GM18909 (cell line): ENCODE measurements around the gene ZFPL1.
"Not testable (repeated sequence)": the region's sequence is repeated elsewhere in the genome, so short reads cannot be mapped to it uniquely, and the experiment has no call there.

Experiments used
- ATAC-seq: cut with Tn5 transposase; IDR thresholded peaks from one replicate; pipeline ENCODE4 v1.9.1; 2021; ENCODE audit warnings: mild to moderate bottlenecking; ENCODE audit not compliant: unreplicated experiment, poor library complexity

The ZFPL1 gene

DNA sequence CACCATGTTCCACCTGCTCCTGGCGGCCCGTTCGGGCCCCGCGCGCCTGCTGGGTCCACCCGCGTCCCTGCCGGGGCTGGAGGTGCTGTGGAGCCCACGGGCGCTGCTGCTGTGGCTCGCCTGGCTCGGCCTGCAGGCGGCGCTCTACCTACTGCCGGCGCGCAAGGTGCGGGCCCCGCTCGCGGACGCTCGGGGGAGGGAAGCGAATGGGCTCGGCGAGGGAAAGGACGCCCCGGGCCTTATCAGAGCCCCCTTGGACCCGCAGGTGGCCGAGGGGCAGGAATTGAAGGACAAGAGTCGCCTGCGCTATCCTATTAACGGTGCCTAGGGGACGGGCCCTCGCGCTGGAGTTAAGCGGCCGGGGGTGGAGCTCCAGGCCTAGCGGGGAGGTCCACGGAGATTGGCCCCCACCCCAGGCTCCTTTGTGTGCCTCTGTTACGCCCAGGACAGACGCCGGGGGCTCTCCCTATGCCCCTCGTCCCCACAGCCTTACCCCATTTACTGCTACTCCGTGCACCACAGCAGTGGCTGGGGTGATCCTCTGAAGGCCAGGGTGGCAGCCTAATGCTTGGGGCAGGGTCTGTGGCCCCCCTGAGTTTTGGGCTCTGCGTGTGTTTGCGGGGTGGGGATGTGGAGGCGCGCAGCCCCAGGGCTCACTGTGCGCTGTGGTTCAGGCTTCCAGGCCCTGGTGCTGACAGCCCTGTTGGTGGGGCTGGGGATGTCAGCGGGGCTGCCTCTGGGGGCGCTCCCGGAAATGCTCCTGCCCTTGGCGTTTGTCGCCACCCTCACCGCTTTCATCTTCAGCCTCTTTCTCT, 28.7 kb downstream of the ZFPL1 start:
- no peak for ATAC-seq

DNA sequence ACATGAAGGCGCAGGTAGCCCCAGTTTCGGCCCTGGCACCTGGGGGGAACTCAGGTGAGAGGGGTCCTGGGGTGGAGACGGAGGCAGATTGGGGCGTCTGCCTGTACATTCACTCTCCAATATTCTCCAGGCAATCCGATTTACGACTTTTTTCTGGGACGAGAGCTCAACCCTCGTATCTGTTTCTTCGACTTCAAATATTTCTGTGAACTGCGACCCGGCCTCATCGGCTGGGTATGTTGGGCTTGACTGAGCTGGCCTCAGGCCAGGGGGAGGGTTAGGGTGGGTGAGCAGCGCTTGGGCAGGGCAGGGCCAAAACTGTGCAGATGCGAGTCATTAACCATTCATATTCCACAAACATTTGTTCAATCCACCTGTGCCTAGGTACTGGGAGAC, 29.3 kb downstream of the ZFPL1 start:
- no peak for ATAC-seq

DNA sequence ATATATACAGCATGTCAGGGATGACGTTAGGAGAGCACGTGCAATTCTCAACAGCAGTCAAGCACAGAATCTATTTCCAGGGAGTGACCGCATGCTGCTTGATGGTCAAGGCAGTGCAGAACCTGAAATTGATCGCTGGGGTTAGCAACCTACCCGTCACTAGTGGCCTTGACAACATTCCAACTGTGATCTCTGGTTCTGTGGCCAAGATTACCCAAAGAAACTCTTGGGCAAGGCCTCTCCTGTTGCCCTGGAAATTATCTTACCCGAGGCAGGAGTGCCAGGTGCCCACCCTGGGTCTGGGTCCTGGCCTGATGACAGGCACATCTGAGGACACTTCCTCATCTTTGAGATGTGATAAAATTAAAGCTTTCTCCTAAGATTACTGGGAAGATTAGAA, 29.8 kb downstream of the ZFPL1 start:
- ATAC-seq: no peak

DNA sequence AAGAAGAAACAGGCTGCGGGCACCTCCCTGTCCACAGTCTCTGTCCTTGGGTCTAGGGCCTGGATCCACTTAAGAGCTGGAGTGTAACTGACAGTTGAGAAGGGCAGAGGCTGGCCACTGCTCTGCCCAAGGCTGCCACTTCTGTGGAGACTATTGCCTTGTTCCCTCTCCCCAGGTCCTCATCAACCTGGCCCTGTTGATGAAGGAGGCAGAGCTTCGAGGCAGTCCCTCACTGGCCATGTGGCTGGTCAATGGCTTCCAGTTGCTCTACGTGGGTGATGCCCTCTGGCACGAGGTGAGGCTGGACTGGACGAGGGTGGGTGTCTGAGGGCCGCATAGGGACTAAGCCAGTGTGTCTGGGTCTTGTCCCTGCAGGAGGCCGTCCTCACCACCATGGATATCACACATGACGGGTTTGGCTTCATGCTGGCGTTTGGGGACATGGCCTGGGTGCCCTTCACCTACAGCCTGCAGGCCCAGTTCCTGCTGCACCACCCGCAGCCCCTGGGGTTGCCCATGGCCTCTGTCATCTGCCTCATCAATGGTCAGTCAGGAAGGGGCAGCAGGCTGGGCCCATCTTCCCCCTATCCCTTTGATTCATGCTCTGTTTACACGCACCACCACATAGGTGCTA, 30.6 kb downstream of the ZFPL1 start:
- no peak for ATAC-seq

DNA sequence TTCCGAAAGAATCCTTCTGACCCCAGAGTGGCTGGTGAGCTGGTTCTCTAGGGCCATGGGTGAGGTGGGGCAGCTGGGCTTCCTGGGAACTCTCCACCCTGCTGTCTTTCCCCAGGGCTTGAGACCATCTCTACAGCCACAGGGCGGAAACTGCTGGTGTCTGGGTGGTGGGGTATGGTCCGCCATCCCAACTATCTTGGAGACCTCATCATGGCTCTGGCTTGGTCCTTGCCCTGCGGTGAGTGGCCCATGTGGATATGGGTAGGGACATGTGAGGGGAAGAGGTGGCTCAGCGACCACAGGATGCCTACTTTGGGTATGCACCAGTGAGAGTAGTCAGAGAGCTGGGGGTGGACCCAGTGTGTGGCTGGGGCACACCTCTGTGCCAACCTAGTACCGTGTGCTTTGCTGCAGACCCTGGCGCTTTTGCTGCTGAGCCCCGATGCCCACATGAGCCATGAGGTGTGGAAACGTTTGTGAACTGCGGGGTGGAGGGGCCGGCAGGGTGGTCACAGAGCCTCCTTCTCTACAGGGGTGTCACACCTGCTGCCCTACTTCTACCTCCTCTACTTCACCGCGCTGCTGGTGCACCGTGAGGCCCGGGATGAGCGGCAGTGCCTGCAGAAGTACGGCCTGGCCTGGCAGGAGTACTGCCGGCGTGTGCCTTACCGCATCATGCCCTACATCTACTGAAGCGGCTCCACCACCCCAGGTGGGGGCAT, 31.5 kb downstream of the ZFPL1 start:
- ATAC-seq: no peak

DNA sequence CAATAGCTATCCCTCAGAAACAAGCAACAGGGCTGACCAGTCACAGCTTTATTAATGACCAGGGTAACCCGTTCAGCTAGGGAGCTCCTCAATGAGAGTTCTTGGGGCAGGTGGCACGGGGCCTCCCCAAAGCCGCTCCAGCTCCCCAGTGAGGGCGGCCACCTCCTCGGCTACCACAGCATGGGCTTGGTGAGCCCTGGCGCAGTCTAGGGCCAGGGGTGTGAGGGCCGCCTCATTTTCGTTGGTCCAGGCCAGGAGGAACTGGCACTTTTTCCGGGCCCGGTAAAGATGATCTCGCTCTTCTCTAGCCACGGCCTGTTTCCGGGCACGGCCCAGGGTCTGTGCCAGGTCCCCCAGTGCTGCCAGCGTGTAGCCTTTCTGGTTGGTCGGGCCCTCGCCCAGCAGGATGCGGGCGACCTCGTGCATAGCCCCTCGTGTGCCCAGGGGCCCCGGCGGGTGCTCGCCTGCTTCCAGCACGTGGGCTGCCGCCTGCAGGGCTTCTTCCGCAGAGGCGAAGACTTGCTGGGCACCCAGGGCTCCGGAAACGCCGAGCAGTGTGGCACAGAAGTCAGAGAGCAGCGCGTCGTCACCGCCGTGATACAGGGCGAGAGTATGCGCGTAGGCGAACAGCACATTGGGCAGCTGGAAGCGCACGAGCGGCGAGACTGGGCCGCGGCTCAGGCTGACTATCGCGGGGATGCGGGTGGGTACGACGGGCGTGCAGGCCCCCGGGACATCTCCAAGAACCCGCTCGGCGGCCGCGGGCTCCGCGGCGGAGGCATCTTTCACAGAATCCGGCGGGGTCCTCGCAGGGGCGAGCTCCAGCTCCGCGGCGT, 32.6 kb downstream of the ZFPL1 start:
- no peak for ATAC-seq

DNA sequence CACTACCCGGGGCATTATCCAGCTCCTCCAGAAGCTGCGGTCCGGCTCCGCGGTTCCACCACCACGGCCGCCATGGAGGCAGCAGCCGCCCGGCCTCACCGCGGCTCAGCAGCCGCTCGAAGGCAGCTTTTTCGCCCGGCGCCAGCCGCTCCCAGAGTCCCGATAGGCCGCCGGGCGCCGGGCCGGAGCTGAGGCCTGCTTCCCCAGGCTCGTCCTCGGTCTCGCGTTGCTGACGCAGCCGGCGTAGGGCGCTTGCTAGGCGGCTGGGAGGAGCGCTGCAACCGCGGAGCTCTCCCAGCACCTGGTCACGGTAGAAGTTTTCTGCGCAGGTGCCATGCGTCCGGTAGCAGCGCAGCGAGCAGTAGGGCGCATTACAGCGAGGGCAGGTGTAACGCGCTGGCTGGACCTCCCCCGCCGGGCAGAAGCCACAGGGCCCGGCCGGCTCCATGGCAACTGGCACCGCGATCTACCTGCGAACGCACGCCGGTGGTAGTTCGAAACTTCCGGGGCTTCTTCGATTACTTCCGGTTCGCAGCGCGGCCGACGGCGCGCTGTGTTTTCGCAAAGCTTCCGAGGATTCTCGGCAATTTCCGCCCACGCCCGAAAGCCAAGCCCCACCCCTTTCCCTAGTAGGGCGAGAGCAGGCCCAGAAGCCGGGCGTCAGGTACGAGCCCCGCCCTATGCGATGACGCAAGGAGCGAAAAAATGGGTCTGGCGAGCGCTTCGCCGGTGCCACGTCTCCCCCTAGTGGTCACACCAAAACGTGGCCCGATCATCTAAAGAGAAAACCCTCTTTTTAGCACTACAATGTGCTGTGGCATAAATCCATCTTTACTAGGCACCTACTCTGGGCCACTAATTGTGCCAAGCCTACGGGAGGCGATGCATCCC, 33.4 kb downstream of the ZFPL1 start, which contains the start of gene ZNHIT2:
Gene ZNHIT2, minus strand, starts transcription at position 496 of the 891 bp plus-strand sequence. Its CDS starts 48 bp downstream, at position 448.
- ATAC-seq: peak; percentile 72

DNA sequence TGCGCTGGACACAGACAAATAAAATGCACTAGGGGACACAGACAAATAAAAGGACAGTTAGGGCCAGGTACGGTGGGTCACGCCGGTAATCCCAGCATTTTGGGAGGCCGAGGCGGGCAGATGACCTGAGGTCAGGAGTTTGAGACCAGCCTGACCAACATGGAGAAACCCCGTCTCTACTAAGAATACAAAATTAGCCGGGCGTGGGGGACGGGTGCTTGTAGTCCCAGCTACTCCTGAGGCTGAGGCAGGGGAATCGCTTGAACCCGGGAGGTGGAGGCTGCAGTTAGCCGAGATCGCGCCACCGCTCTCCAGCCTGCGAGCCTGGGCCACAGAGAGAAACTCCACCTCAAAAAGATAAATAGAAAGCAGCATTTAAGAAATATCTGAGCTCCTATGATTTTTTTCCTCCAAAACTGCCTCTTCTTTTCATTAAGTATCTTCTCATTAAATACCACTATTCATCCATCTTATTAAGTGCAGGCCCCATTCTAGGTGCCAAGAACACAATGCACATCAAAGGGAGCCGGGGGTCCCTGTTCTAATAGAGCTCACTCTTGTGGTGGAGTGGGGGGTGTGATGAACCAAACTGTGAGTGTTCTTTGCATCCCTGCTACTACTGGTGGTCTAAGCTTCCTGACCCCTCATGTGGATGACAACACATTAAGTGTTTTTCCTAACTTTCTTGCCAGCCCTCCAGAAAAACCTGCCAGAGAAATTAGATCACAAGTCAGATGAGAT, 34.2 kb downstream of the ZFPL1 start:
- no peak for ATAC-seq

DNA sequence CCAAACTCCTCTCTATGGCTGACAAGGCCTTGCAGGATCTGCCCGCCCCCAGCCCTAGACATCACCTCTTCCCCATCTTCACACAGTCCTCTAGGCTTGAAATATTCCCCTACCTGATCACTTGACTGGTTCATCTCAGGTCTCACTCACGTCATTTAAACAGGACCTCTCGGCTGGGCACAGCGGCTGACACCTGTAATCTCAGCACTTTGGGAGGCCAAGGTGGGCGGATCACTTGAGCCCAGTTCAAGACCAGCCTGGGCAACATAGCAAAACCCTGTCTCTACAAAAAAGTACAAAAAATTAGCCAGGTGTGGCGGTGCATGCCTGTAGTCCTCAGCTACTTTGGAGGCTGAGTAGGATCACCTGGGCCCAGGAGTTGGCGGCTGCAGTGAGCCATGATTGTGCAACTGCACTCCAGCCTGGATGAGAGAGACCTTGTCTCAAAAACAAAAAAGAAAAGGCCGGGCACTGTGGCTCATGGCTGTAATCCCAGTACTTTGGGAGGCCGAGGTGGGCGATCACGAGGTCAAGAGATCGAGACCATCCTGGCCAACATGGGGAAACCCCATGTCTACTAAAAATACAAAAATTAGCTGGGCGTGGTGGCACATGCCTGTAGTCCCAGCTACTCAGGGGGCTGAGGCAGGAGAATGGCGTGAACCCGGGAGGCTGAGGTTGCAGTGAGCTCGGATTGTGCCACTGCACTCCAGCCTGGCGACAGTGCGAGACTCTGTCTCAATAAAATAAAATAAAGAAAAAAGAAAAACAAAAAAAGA, 35.1 kb downstream of the ZFPL1 start:
- ATAC-seq: not testable (repeated sequence)

DNA sequence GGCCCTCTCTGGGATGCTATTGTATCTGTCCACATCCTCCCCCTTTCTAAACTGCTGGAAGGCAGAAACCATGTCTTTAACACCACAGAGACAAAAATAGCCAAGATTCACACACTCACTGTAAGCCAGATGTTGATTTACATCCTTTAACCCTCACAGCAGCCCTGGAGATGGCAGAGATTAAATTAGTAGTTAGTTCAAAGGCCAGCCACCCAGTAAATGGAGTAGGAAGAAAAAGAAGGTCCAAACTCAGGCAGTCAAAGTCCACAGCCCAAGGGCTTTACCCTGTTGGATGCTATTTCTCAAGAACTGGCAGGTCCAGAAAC, 35.6 kb downstream of the ZFPL1 start:
- no peak for ATAC-seq

DNA sequence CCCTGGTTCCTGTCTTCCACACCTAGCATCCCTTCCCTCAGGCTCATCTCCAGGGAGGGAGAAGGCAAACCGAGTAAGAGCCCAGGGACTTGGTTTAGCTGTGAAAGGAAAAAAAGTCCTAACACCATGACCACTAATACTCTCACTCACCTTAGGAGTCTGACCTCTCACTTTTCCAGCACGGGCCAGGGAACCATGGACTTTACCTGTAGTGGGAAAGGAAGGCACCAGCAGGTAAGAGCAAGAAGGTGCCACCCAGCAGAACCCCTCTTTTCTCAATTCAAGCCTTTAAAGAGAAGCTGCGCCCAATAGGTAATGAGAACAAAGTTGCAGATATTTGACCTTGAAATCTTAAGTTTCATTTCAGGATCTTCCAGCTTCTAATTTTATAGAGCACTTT, 36.8 kb downstream of the ZFPL1 start:
- no peak for ATAC-seq

DNA sequence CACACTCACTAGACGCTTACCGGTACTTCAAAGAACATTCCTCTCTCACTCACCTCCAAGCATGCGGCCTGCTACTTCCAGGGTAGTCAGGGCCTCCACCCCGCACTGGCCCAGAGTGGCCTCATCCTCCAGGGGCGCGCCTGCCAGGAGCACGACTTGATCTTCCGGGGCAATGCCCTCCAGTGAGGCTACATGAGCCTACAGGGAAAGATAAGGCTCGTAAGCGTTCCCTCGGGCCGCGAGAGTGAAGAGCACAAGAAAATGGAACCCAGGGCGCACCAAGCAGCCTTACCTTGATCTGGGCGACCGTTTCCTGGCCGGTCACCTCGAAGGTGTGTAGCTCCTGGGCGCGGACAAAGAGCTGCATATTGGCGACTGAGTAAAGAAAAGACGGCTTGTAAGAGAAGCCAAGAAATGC, 37.4 kb downstream of the ZFPL1 start:
- no peak for ATAC-seq

DNA sequence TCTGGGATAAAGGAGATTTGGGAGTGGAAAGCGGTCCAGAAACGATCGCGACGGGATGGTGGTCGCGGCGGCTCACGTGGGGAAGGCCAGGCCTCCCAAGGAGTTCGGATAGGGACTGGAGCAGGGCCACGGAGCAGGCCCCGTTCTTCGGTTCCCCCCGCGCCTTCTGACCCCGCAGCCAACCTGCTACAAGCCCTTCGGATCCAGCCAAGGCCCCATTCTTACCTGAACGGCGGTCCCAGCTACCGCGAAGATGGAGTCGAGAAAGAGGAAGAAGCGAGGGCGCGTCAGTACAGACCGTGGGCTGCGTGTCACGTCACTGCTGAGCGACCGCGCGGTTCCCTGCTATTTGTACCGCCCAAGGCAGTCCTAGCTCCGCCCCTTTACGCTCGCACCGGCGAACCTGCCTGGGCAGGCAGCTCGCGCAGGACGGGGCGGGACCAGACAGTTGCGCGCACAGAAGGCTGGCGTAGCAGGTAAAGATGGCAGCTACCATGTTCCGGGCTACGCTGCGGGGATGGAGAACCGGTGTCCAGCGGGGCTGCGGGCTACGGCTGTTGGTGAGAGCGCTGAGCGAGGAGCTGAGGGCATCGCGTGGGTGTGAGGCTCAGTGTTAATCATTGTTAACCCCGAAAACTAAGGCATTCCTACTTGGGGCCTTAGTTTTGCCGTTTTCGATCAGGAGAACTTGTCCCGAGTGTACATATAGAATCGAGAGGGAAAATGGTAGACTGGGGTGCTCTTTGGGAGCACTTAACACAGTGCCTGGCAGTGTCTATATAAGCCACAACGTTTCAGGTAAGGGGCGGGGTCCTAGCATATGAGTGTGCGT, 38.1 kb downstream of the ZFPL1 start, which contains the start of the genes FAU and MRPL49:
Gene FAU, minus strand, starts transcription at position 270 of the 832 bp plus-strand sequence. CDS start 321 bp downstream, outside the sequence.
Gene MRPL49, plus strand, starts transcription at position 457 of the 832 bp plus-strand sequence. Its CDS starts 26 bp downstream, at position 483.
- ATAC-seq: peak; percentile 67

DNA sequence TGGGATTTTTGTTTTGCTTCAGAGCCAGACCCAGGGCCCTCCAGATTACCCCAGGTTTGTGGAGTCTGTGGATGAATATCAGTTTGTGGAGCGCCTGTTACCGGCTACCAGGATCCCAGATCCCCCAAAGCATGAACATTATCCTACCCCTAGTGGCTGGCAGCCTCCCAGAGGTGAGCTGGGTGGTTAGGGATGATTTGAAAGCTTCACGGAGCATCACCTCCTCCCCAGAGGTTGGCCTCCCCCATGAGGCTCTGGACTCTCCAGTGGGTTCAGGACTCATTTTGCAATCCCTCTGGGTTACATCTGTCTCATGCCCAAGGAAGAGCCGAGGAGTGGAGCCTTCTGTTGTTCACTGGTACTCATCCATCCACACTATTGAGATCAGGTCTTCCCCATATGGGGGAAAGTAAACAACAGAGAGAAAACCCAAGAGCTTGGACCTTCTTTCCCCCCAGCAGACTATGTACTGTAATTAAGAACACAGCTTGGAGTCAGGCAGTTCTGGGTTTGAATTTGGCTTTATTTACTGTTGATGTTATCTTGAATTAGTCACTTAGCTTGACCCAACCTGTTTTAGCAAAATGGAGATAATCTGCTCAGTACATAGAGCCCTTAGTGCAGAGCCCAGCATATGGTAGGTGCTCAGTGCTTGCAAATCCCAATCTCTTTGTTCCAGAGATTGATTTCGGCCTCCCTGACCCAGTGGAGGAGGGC, 40.6 kb downstream of the ZFPL1 start:
- ATAC-seq: no peak

DNA sequence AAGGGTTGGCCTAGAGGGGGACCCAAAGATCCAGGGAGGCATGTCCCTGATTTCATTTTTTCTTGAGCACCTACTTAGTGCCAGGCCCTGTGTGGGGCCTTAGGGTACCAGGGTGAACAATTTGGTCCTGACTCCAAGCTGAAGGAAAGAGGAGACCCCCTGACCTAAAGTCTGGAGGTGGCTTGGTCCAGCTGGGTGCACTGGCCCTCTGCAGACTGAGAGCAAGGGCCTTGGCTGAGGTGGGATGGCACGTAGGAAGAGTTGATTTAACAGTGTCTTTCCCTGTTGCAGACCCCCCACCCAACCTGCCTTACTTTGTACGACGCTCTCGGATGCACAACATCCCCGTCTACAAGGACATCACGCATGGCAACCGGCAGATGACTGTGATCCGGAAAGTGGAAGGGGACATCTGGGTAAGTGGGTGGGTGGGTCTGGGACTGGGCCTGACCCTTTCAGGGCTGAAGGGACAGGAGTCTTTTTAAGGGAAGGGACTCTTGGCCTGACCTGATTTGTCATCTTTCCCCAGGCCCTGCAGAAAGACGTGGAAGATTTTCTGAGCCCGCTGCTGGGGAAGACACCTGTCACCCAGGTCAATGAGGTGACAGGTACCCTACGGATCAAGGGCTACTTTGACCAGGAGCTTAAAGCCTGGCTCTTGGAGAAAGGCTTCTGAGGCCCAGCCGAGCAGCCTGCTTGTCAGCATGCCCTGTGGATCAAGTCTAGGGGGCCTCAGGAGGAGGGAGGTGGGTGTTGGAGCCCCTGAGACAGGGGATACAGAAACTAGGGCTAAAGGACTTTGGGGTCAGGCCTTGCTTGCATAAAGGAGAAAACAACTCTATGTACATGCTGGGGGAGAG, 41.4 kb downstream of the ZFPL1 start:
- ATAC-seq: no peak
